Stimulated activated CD8-positive, alpha-beta memory T cell treated with anti-CD3 and anti-CD28 coated beads, Interleukin-15, amount 100 ng/mL, for 4 hours (primary cell): ENCODE data around the gene DOCK9.

Source experiments
- DNase-seq, 2 donors: peaks; one replicate each; pipeline ENCODE4 v3.0.0-alpha.2; 2020; ENCODE audit warnings: low read depth in 2 of 2

DOCK9 gene

GRCh38 chr13:98796191-98796590 is 181.7 kb downstream of the DOCK9 start:
- DNase-seq: no peak

- no peak for DNase-seq
These were observed 182.6 kb downstream of the DOCK9 start for GRCh38 chr13:98795220-98795619.

- DNase-seq: no peak
These were observed 183.4 kb downstream of the DOCK9 start for GRCh38 chr13:98794498-98794897.

GRCh38 chr13:98792785-98793495 is 184.9 kb downstream of the DOCK9 start:
- DNase-seq: no peak

GRCh38 chr13:98792321-98792720 is 185.5 kb downstream of the DOCK9 start:
- no peak for DNase-seq

GRCh38 chr13:98791611-98792010 is 186.3 kb downstream of the DOCK9 start:
- no peak for DNase-seq

GRCh38 chr13:98787996-98788395 is 189.9 kb downstream of the DOCK9 start:
- no peak for DNase-seq

- DNase-seq: no peak
These were observed 190.7 kb downstream of the DOCK9 start for GRCh38 chr13:98787173-98787572.

GRCh38 chr13:98786023-98786422 is 191.8 kb downstream of the DOCK9 start:
- DNase-seq: no peak

GRCh38 chr13:98785405-98785804 is 192.5 kb downstream of the DOCK9 start:
- no peak for DNase-seq

GRCh38 chr13:98784666-98785065 is 193.2 kb downstream of the DOCK9 start:
- DNase-seq: no peak

GRCh38 chr13:98783856-98784478 is 193.9 kb downstream of the DOCK9 start:
- DNase-seq: no peak

GRCh38 chr13:98782654-98783053 is 195.2 kb downstream of the DOCK9 start:
- no peak for DNase-seq

- no peak for DNase-seq
These were observed 196.0 kb downstream of the DOCK9 start for GRCh38 chr13:98781905-98782304.

- no peak for DNase-seq
These were observed 196.4 kb downstream of the DOCK9 start for GRCh38 chr13:98781470-98781869.

GRCh38 chr13:98781045-98781444 is 196.8 kb downstream of the DOCK9 start:
- DNase-seq: no peak

GRCh38 chr13:98780451-98780850 is 197.4 kb downstream of the DOCK9 start:
- no peak for DNase-seq

- no peak for DNase-seq
These were observed 198.2 kb downstream of the DOCK9 start for GRCh38 chr13:98779695-98780094.

- DNase-seq: no peak
These were observed 199.1 kb downstream of the DOCK9 start for GRCh38 chr13:98778749-98779148.

- no peak for DNase-seq
These were observed 201.2 kb downstream of the DOCK9 start for GRCh38 chr13:98776644-98777043.

GRCh38 chr13:98775844-98776598 is 201.8 kb downstream of the DOCK9 start:
- DNase-seq: no peak

GRCh38 chr13:98775386-98775785 is 202.5 kb downstream of the DOCK9 start:
- DNase-seq: no peak

- no peak for DNase-seq
These were observed 203.1 kb downstream of the DOCK9 start for GRCh38 chr13:98774776-98775175.
